Measurements from ENCODE around the gene ITSN1.

Gene ITSN1

GRCh38 chr21:33657124-33657820, 15.0 kb downstream of the ITSN1 start:
- TF ChIP-seq CTCF (IDR thresholded peaks at IDR 0.05; ENCODE audit: low read depth, low read length), result no peak
- Histone ChIP-seq H3K36me3 (no peaks in the 10 kb centered on the region), H3K4me3 (ENCODE audit: low read depth, low read length) (no peak overlapping the region), H3K9me3 (no peaks in the 10 kb centered on the region), H3K4me1 (no peaks in the 10 kb centered on the region), H3K27me3 (no peaks in the 10 kb centered on the region)
- no peak for DNase-seq

- Histone ChIP-seq H3K9me3 (no peaks in the 10 kb centered on the region), H3K27me3 (no peaks in the 10 kb centered on the region), H3K4me3 (ENCODE audit: low read depth, low read length) (no peak overlapping the region), H3K4me1 (no peaks in the 10 kb centered on the region), H3K36me3 (no peaks in the 10 kb centered on the region)
- no peak for DNase-seq
- no peak for TF ChIP-seq CTCF (IDR thresholded peaks at IDR 0.05; ENCODE audit: low read depth, low read length)
Measured at GRCh38 chr21:33658919-33659567, 16.7 kb downstream of the ITSN1 start.

GRCh38 chr21:33659568-33659949, 17.3 kb downstream of the ITSN1 start:
- no peak for DNase-seq
- no peak for TF ChIP-seq CTCF (IDR thresholded peaks at IDR 0.05; ENCODE audit: low read depth, low read length)
- Histone ChIP-seq H3K4me1 (no peaks in the 10 kb centered on the region), H3K36me3 (no peaks in the 10 kb centered on the region), H3K27me3 (no peaks in the 10 kb centered on the region), H3K9me3 (no peaks in the 10 kb centered on the region), H3K4me3 (ENCODE audit: low read depth, low read length) (no peak overlapping the region)

GRCh38 chr21:33660406-33660805, 18.1 kb downstream of the ITSN1 start:
- DNase-seq, result no peak
- H3K9me3 ChIP-seq, result no peaks in the 10 kb centered on the region
- H3K4me3 ChIP-seq (ENCODE audit: low read depth, low read length), result no peak overlapping the region

GRCh38 chr21:33661146-33661545, 18.8 kb downstream of the ITSN1 start:
- TF ChIP-seq CTCF (IDR thresholded peaks at IDR 0.05; ENCODE audit: low read depth, low read length), result no peak
- H3K4me1 ChIP-seq, result no peaks in the 10 kb centered on the region
- H3K4me3 ChIP-seq (ENCODE audit: low read depth, low read length), result no peak overlapping the region
- H3K9me3 ChIP-seq, result no peaks in the 10 kb centered on the region
- no peaks in the 10 kb centered on the region for H3K27me3 ChIP-seq
- DNase-seq, result no peak
- no peaks in the 10 kb centered on the region for H3K36me3 ChIP-seq

More at GRCh38 chr21:33660406-33660805, 18.1 kb downstream of the ITSN1 start:
- no peaks in the 10 kb centered on the region for H3K36me3 ChIP-seq
- H3K27me3 ChIP-seq, result no peaks in the 10 kb centered on the region
- H3K4me1 ChIP-seq, result no peaks in the 10 kb centered on the region
- no peak for TF ChIP-seq CTCF (IDR thresholded peaks at IDR 0.05; ENCODE audit: low read depth, low read length)

- H3K36me3 ChIP-seq, result no peaks in the 10 kb centered on the region
- H3K9me3 ChIP-seq, result no peaks in the 10 kb centered on the region
- DNase-seq, result no peak
- H3K4me3 ChIP-seq (ENCODE audit: low read depth, low read length), result no peak overlapping the region
- no peak for TF ChIP-seq CTCF (IDR thresholded peaks at IDR 0.05; ENCODE audit: low read depth, low read length)
- no peaks in the 10 kb centered on the region for H3K4me1 ChIP-seq
- H3K27me3 ChIP-seq, result no peaks in the 10 kb centered on the region
Measured at GRCh38 chr21:33662046-33662445, 19.7 kb downstream of the ITSN1 start.
